Neural cell (in vitro differentiated cells): ENCODE data around the gene MRPL28.

Source experiments
- CTCF ChIP-seq: fragments of 450-650 bp; IDR thresholded peaks from 2 replicates; pipeline ENCODE4 v1.5.1; 2014; ENCODE audit warnings: antibody characterized with exemption, mild to moderate bottlenecking, moderate library complexity; ENCODE audit not compliant: poor library complexity, severe bottlenecking
- POLR2AphosphoS5 ChIP-seq: IDR thresholded peaks from 2 replicates; pipeline ENCODE4 v1.6.1; 2012

DNA sequence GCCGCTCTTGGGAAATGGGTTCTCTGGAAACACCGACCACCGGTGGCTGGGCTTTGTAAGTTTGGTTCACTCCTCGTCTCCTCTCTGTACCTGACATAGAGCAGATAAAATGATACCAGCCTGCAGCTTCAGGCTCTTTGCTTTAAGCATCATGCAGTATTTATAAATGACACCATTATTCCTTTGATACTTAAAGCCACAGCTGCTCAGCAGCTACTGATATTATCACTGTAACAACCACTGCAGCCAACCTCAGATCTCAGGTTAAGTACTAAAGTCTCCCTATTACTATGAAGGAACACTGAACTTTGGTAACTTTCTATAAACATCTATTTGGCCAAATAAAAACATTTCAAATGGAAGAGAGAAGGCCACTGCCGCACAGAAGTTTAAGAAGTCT, 52.8 kb downstream of the MRPL28 start:
- TF ChIP-seq CTCF (no peak), POLR2AphosphoS5 (no peak)
